HG03342 (cell line): ENCODE results near the gene DIO2.

Experiments used
- ATAC-seq: cut with Tn5 transposase; IDR thresholded peaks from one replicate; pipeline ENCODE4 v1.9.1; 2021; ENCODE audit warnings: mild to moderate bottlenecking, moderate library complexity; ENCODE audit not compliant: unreplicated experiment

DIO2 gene

GRCh38 chr14:80211153-80212022 lies at the start of gene DIO2:
TSS of gene DIO2 (minus strand) at chr14:80211504. CDS start at chr14:80211472, 32 bp downstream.
- no peak for ATAC-seq

GRCh38 chr14:80260645-80261044 lies 49.3 kb upstream of the DIO2 start:
- ATAC-seq = no peak

GRCh38 chr14:80239631-80240030 lies 28.3 kb upstream of the DIO2 start:
- no peak for ATAC-seq

- no peak for ATAC-seq
These were observed 25.8 kb upstream of the DIO2 start for GRCh38 chr14:80237143-80237542.

GRCh38 chr14:80233470-80234089 lies 22.3 kb upstream of the DIO2 start:
- no peak for ATAC-seq

- no peak for ATAC-seq
These were observed 20.4 kb upstream of the DIO2 start for GRCh38 chr14:80231702-80232101.

- no peak for ATAC-seq
These were observed 12.6 kb upstream of the DIO2 start for GRCh38 chr14:80223696-80224465.

- ATAC-seq = no peak
These were observed 5.5 kb upstream of the DIO2 start for GRCh38 chr14:80216818-80217217.

- ATAC-seq = no peak
These were observed 4.7 kb upstream of the DIO2 start for GRCh38 chr14:80215756-80216581.

- ATAC-seq = no peak
These were observed 3.8 kb upstream of the DIO2 start for GRCh38 chr14:80215081-80215480.

- peak; percentile 66 for ATAC-seq
These were observed 2.3 kb upstream of the DIO2 start for GRCh38 chr14:80213602-80214001.

GRCh38 chr14:80212023-80212397 lies 706 bp upstream of the DIO2 start:
- peak; percentile 78 for ATAC-seq

GRCh38 chr14:80208461-80208860 lies 2.8 kb downstream of the DIO2 start:
- no peak for ATAC-seq

- ATAC-seq = no peak
These were observed 4.8 kb downstream of the DIO2 start for GRCh38 chr14:80206351-80207080.

- peak; percentile 55 for ATAC-seq
These were observed 8.3 kb downstream of the DIO2 start for GRCh38 chr14:80202888-80203562.

GRCh38 chr14:80200093-80200492 lies 11.2 kb downstream of the DIO2 start:
- ATAC-seq = no peak

- no peak for ATAC-seq
These were observed 22.7 kb downstream of the DIO2 start for GRCh38 chr14:80188571-80188970.

- ATAC-seq = no peak
These were observed 25.0 kb downstream of the DIO2 start for GRCh38 chr14:80186301-80186800.

- ATAC-seq = no peak
These were observed 34.4 kb downstream of the DIO2 start for GRCh38 chr14:80176893-80177292.
